Skeletal muscle tissue (tissue), 5 donors: ENCODE measurements around the gene OR6S1. TPM values are rescaled to one million over a fixed set of nuclear protein-coding genes. Genes with fewer than 3 reads are reported as not detected.
"Not testable (repeated sequence)": the region's sequence is repeated elsewhere in the genome, so short reads cannot be mapped to it uniquely, and the experiment has no call there.

Experiments
- H3K27ac ChIP-seq: one replicate; pipeline ENCODE4 v1.7.0; 2013; ENCODE audit warnings: mild to moderate bottlenecking, low read depth, low read length, inconsistent platforms
- H3K27me3 ChIP-seq, 3 donors: one replicate each; pipeline ENCODE4 v1.7.0; 2013; ENCODE audit warnings: low read length in 3 of 3; ENCODE audit not compliant: control insufficient read depth in 3 of 3, insufficient read depth in 3 of 3
- H3K36me3 ChIP-seq, 3 donors: one replicate each; pipeline ENCODE4 v1.7.0; 2013; ENCODE audit warnings: low read length in 3 of 3; ENCODE audit not compliant: control insufficient read depth in 3 of 3, insufficient read depth in 3 of 3
- H3K4me1 ChIP-seq, 3 donors: one replicate each; pipeline ENCODE4 v1.7.0; 2013; ENCODE audit warnings: low read length in 3 of 3, mild to moderate bottlenecking in 3 of 3; ENCODE audit not compliant: control insufficient read depth in 3 of 3, insufficient read depth in 3 of 3
- H3K4me3 ChIP-seq, 3 donors: one replicate each; pipeline ENCODE4 v1.7.0; 2013; ENCODE audit warnings: low read length in 3 of 3
- H3K9ac ChIP-seq, 3 donors: one replicate each; pipeline ENCODE4 v1.7.0; 2013; ENCODE audit warnings: low read length in 3 of 3, mild to moderate bottlenecking in 3 of 3, moderate library complexity in 2 of 3, low read depth in 1 of 3
- H3K9me3 ChIP-seq, 3 donors: one replicate each; pipeline ENCODE4 v1.7.0; 2013; ENCODE audit warnings: low read length in 3 of 3; ENCODE audit not compliant: control insufficient read depth in 3 of 3
- small RNA-seq: library from RNA; depleted of rRNA; stranded (forward); fragments of <200 nt; gene quantifications from one replicate; pipeline ENCODE3, GENCODE V24; 2014
- total RNA-seq: library from RNA; depleted of rRNA; stranded (reverse); fragments of >200 nt; gene quantifications from one replicate; pipeline ENCODE4 v1.2.3, GENCODE V29; 2014
- donor health status: Osteomylitis.

OR6S1 gene
- total RNA-seq, 1 donor from 2014 or later: not detected

GRCh38 chr14:20602583-20602982 is 38.9 kb downstream of the OR6S1 start:
- Histone ChIP-seq H3K9me3 (no peaks in the 10 kb centered on the region), H3K27ac (no peak overlapping the region), H3K9ac (no peak overlapping the region), H3K27me3 (no peaks in the 10 kb centered on the region), H3K4me3 (no peak overlapping the region), H3K36me3 (no peaks in the 10 kb centered on the region), H3K4me1 (no peaks in the 10 kb centered on the region)

- no peaks in the 10 kb centered on the region for H3K9me3 ChIP-seq
- H3K4me3 ChIP-seq: no peak overlapping the region
- no peak overlapping the region for H3K9ac ChIP-seq
- H3K27ac ChIP-seq: no peak overlapping the region
- no peaks in the 10 kb centered on the region for H3K4me1 ChIP-seq
- no peaks in the 10 kb centered on the region for H3K27me3 ChIP-seq
- no peaks in the 10 kb centered on the region for H3K36me3 ChIP-seq
Observed at GRCh38 chr14:20601522-20601921, 40.0 kb downstream of the OR6S1 start.

GRCh38 chr14:20597108-20597507 is 44.4 kb downstream of the OR6S1 start:
- H3K9me3 ChIP-seq: no peaks in the 10 kb centered on the region
- no peak overlapping the region for H3K4me3 ChIP-seq
- no peak overlapping the region for H3K9ac ChIP-seq
- H3K27ac ChIP-seq: no peak overlapping the region
- no peaks in the 10 kb centered on the region for H3K27me3 ChIP-seq
- H3K4me1 ChIP-seq: no peaks in the 10 kb centered on the region
- H3K36me3 ChIP-seq: no peaks in the 10 kb centered on the region

- H3K4me1 ChIP-seq, H3K9me3 ChIP-seq, H3K36me3 ChIP-seq, H3K4me3 ChIP-seq, H3K27me3 ChIP-seq, H3K9ac ChIP-seq, H3K27ac ChIP-seq: not testable (repeated sequence)
Observed at GRCh38 chr14:20595726-20596125, 45.8 kb downstream of the OR6S1 start.

- Histone ChIP-seq H3K27ac (no peak overlapping the region), H3K36me3 (no peaks in the 10 kb centered on the region), H3K4me1 (no peaks in the 10 kb centered on the region), H3K9ac (no peak overlapping the region), H3K27me3 (peaks cover 0 to 5% (median 0%) of the 10 kb centered on the region in 3 donors), H3K4me3 (no peak overlapping the region), H3K9me3 (no peaks in the 10 kb centered on the region)
Observed at GRCh38 chr14:20592574-20592973, 48.9 kb downstream of the OR6S1 start.

GRCh38 chr14:20591235-20591634 is 50.3 kb downstream of the OR6S1 start, which contains the start of gene RNASE12:
Gene RNASE12 (minus strand): TSS chr14:20591376. CDS start chr14:20590723, 653 bp downstream.
- no peak within 1 kb of the TSS for H3K27ac ChIP-seq

More at GRCh38 chr14:20591235-20591634, 50.3 kb downstream of the OR6S1 start, which contains the start of gene RNASE12:
- H3K36me3 ChIP-seq: no peaks in the 10 kb centered on the region
- no peak within 1 kb of the TSS for H3K4me3 ChIP-seq
- peaks cover 0 to 5% (median 0%) of the 10 kb centered on the region in 3 donors for H3K27me3 ChIP-seq
- no peak within 1 kb of the TSS for H3K9ac ChIP-seq
- H3K9me3 ChIP-seq: no peaks in the 10 kb centered on the region
- H3K4me1 ChIP-seq: no peaks in the 10 kb centered on the region

Small RNA genes within 50 kb of the gene (small RNA-seq; reads per million reads assigned to genes)
- not detected for gene RF00019

Other genes starting within 250 kb of the OR6S1 start
- gene TEP1, start 228.2 kb downstream of the OR6S1 start, total RNA-seq: 10.4 TPM
- gene KLHL33, start 205.5 kb downstream of the OR6S1 start, total RNA-seq: 2.1 TPM
- 26.6 TPM for gene OSGEP, start 186.9 kb downstream of the OR6S1 start, total RNA-seq
- gene APEX1, start 186.5 kb downstream of the OR6S1 start, total RNA-seq: 64.2 TPM
- 13.0 TPM for gene PIP4P1, start 180.3 kb downstream of the OR6S1 start, total RNA-seq
- gene PNP, start 172.3 kb downstream of the OR6S1 start, total RNA-seq: 13.6 TPM
- not detected for gene RNASE10, start 136.2 kb downstream of the OR6S1 start, total RNA-seq
- not detected for gene RNASE9, start 80.6 kb downstream of the OR6S1 start, total RNA-seq
- not detected for gene RNASE11, start 53.7 kb downstream of the OR6S1 start, total RNA-seq
- not detected for gene RNASE12, start 50.3 kb downstream of the OR6S1 start, total RNA-seq
- 17.7 TPM for gene RNASE4, start 42.9 kb upstream of the OR6S1 start, total RNA-seq
- gene ANG, start 47.1 kb upstream of the OR6S1 start, total RNA-seq: 3.7 TPM
- gene EDDM3A, start 104.2 kb upstream of the OR6S1 start, total RNA-seq: not detected
- not detected for gene EDDM3B, start 126.7 kb upstream of the OR6S1 start, total RNA-seq
- 5.2 TPM for gene RNASE6, start 139.6 kb upstream of the OR6S1 start, total RNA-seq
- gene RNASE1, start 161.2 kb upstream of the OR6S1 start, total RNA-seq: 113 TPM
- gene RNASE3, start 249.7 kb upstream of the OR6S1 start, total RNA-seq: not detected